Peyer's patch (tissue), 4 donors: Measurements from ENCODE around the gene AGBL4.

ENCODE experiments used
- POLR2A ChIP-seq, 2 donors: fragments of 450-650 bp; IDR thresholded peaks; one replicate each; pipeline ENCODE4 v1.5.1; 2017; ENCODE audit warnings: antibody characterized with exemption in 2 of 2, mild to moderate bottlenecking in 2 of 2, moderate library complexity in 2 of 2
- TF ChIP-seq, protein P1 (sequence below), 6 experiments: fragments of 450-650 bp in 4 of 6; fragments of 200-600 bp in 2 of 6; sonication (generic) in 1 of 6; IDR thresholded peaks; one replicate each; pipeline ENCODE4 v1.5.1; 2017 to 2019; ENCODE audit warnings: antibody characterized with exemption in 6 of 6, mild to moderate bottlenecking in 3 of 6, moderate library complexity in 1 of 6

DNA sequence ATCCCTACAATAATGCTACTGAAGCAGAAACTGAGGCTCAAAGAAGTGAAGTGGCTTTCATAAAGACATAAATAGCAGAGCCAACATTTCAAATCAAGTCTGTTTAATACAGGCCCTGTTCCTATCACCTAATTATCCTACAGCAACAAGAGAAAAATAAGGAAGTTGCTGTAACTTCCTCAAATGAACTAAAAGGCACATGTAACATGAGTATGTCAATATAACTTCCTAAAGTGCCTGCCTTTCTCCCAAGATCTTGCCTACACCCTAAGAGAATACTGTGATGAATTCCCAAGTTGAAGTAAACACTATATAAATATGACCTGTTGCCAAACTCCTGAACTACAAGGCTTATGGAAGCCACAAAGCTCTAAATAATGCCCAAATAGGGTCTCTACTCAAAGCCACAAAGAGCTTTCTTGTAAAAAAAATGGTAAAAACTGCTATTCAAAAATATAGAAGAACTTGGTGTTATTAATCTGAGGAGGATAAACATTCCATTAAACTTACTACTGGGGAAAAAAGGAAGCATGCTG lies 1255.7 kb downstream of the AGBL4 start:
- TF ChIP-seq POLR2A (IDR thresholded peaks at IDR 0.05): no peak
- TF ChIP-seq, protein P1, sequence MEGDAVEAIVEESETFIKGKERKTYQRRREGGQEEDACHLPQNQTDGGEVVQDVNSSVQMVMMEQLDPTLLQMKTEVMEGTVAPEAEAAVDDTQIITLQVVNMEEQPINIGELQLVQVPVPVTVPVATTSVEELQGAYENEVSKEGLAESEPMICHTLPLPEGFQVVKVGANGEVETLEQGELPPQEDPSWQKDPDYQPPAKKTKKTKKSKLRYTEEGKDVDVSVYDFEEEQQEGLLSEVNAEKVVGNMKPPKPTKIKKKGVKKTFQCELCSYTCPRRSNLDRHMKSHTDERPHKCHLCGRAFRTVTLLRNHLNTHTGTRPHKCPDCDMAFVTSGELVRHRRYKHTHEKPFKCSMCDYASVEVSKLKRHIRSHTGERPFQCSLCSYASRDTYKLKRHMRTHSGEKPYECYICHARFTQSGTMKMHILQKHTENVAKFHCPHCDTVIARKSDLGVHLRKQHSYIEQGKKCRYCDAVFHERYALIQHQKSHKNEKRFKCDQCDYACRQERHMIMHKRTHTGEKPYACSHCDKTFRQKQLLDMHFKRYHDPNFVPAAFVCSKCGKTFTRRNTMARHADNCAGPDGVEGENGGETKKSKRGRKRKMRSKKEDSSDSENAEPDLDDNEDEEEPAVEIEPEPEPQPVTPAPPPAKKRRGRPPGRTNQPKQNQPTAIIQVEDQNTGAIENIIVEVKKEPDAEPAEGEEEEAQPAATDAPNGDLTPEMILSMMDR (IDR thresholded peaks at IDR 0.05): no peak
